BJ (cell line): Measurements from ENCODE around the gene FBP2. TPM values are rescaled to one million over a fixed set of nuclear protein-coding genes. Genes with fewer than 3 reads are reported as not detected.
"Not testable (repeated sequence)": the region's sequence is repeated elsewhere in the genome, so short reads cannot be mapped to it uniquely, and the experiment has no call there.

ENCODE experiments used
- CTCF ChIA-PET: fragments of 350-600 bp; formaldehyde crosslinking; extraction: SDS; loops from one replicate; lab custom pipeline; 2021; ENCODE audit warnings: antibody characterized with exemption, inconsistent platforms; lab: Yijun Ruan, JAX
- POLR2A ChIA-PET: fragments of 300-600 bp; sonication (Branson Sonifier 250); formaldehyde crosslinking; extraction: SDS; loops from one replicate; lab custom pipeline; 2021; ENCODE audit warnings: antibody characterized with exemption; lab: Charles Lee
- DNase-seq: peaks from one replicate; pipeline ENCODE4 v3.0.0-alpha.2; 2011; ENCODE audit warnings: low read depth
- H3K27me3 ChIP-seq: 2 replicates; pipeline ENCODE4 v1.6.0; 2011; ENCODE audit warnings: low read length; ENCODE audit not compliant: control insufficient read depth, insufficient read depth
- H3K36me3 ChIP-seq: 2 replicates; pipeline ENCODE4 v1.5.1; 2011; ENCODE audit warnings: low read length; ENCODE audit not compliant: control insufficient read depth, insufficient read depth
- H3K4me3 ChIP-seq: 2 replicates; pipeline ENCODE4 v1.5.1; 2011; ENCODE audit warnings: low read depth, mild to moderate bottlenecking, control low read depth, low read length
- CTCF ChIP-seq: IDR thresholded peaks from 2 replicates; pipeline ENCODE4 v1.5.1; 2011; ENCODE audit warnings: low read depth, mild to moderate bottlenecking, control low read depth, inconsistent platforms, low read length, moderate library complexity; ENCODE audit not compliant: insufficient read depth
- polyA plus RNA-seq: library from polyadenylated mRNA; depleted of rRNA; stranded (reverse); fragments of >200 nt; gene quantifications from 2 replicates; pipeline ENCODE4 v1.2.3, GENCODE V29; 2011

FBP2 gene
- polyA plus RNA-seq, 1 experiment: not detected

DNA sequence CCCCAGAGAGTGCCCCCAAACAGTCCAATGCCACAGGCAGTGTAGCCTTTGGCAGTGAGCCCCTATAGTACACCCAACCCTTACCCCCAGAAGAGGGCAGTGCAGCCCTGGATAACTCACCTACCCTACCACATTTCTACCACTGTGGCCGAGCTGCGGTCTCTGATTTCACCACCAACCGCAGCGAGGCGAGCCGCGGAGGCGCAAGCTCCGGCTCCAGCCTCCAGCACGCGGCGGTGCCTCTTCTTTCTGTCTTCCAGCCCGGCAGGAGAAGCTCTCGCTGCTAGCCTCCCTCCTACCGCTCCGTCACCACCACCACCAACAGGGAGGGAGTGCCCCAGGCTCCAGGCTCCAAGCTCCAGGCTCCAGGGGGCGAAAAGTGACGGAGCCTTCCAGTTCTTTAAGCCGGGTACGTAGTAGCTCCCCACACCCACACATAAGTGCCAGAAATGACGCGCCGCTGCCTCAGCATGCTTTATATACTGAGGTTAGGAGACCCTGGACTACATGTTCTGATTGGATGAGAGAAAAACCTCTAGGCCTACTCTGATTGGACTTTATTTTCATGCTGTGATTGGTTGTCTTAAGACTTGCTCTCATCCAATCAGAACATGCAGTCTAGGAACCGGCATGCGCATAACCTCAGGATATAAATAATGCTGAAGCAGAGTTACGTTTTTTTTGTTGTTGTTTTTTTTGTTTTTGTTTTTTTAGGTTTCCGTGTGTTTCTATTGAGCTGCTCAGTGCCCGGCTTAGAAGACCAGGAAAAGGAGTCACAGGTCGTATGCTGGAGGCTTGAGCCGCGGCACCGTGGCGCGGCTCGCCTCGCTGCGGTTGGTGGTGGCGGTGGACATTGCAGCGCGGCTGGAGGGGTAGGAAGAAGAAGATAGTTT lies 38.9 kb downstream of the FBP2 start, which contains the start of gene PCAT7:
TSS of gene PCAT7 (plus strand) at position 645 of the 893 bp plus-strand sequence.
- Histone ChIP-seq H3K27me3 (no peaks in the 10 kb centered on the region), H3K36me3 (no peaks in the 10 kb centered on the region), H3K4me3 (no peak within 1 kb of the TSS)
- no peak for DNase-seq
- TF ChIP-seq CTCF: peak; percentile 32
- ChIA-PET CTCF (no interaction called here), POLR2A (no interaction called here)

DNA sequence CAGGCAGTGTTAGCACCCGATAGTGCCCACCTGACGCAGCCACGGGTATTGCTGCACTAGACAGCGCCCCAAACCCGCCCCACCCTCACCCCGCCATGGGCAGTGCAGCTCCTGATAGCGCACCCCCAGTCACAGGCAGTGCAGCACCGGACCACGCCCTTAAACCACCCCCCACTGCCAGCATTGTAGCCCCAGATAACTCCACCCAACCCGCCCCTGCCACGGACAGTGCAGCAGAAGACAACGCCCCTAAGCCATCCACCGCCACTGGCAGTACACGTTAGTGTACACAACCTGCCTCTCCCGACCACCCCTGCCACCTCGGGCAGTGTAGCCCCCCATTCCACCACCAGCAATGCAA lies 39.6 kb downstream of the FBP2 start:
- TF ChIP-seq CTCF: no peak
- CTCF ChIA-PET: no interaction called here
- POLR2A ChIA-PET: no interaction called here
- H3K4me3 ChIP-seq: no peak overlapping the region
- H3K36me3 ChIP-seq: no peaks in the 10 kb centered on the region
- no peak for DNase-seq
- H3K27me3 ChIP-seq: no peaks in the 10 kb centered on the region

GRCh38 chr9:94553029-94553938 lies 40.3 kb downstream of the FBP2 start:
- no peak for TF ChIP-seq CTCF
- Histone ChIP-seq H3K27me3 (no peaks in the 10 kb centered on the region), H3K4me3 (no peak overlapping the region), H3K36me3 (no peaks in the 10 kb centered on the region)
- no peak for DNase-seq
- ChIA-PET POLR2A (no interaction called here), CTCF (no interaction called here)

- Histone ChIP-seq H3K36me3 (no peaks in the 10 kb centered on the region), H3K27me3 (no peaks in the 10 kb centered on the region), H3K4me3 (no peak overlapping the region)
- no peak for TF ChIP-seq CTCF
- DNase-seq: no peak
- POLR2A ChIA-PET: no interaction called here
- CTCF ChIA-PET: no interaction called here
Measured at GRCh38 chr9:94545940-94546339, 47.7 kb downstream of the FBP2 start.

DNA sequence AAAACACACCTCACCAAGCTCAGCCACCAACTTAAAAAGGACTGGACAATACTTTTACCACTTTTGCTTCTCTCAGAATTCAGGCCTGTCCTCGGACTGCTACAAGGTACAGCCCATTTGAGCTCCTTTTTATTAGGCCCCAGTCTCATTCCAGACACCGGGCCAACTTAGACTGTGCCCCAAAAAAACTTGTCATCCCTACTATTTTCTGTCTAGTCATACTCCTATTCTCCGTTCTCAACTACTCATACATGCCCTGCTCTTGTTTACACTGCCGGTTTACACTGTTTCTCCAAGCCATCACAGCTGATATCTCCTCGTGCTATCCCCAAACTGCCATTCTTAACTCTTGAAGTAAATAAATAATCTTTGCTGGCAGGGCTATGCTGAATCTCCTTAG lies 49.3 kb downstream of the FBP2 start:
- POLR2A ChIA-PET, CTCF ChIA-PET, DNase-seq: not testable (repeated sequence)

More for the DNA sequence above, 49.3 kb downstream of the FBP2 start:
- H3K4me3 ChIP-seq, H3K27me3 ChIP-seq, H3K36me3 ChIP-seq: not testable (repeated sequence)
